GM19372 (cell line): ENCODE measurements around the gene TMEM38A.

Experiments used
- ATAC-seq: cut with Tn5 transposase; IDR thresholded peaks from one replicate; pipeline ENCODE4 v1.9.1; 2021; ENCODE audit warnings: mild to moderate bottlenecking, low read depth, moderate library complexity; ENCODE audit not compliant: unreplicated experiment

TMEM38A gene

DNA sequence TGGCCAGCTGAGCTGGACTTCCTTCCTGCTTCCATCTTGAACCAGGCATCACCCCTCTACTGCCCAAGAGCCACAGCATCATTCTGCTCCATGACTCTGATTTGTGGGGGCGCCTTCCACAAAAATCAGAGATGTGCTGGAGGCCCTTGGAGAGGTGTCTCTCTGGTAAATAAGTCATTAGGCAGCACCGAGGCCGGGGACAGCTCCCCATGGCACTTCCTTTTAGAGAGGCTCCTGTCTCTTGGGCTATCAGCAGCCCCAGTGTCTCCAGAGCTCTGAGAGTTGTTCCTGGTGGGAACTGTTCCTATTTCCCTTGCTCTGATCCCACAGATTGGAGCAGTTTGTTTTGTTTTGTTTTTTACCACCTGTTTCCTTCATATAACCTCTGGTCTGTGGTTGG, 78.6 kb downstream of the TMEM38A start:
- ATAC-seq, result no peak
